NCI-H510A treated with DMSO at 0.1 percent for 48 hours (cell line): Measurements from ENCODE around the gene MEGF6.

Experiments used
- DNase-seq: peaks from one replicate; lab custom pipeline; 2025; lab: John Stamatoyannopoulos, UW

MEGF6 gene

DNA sequence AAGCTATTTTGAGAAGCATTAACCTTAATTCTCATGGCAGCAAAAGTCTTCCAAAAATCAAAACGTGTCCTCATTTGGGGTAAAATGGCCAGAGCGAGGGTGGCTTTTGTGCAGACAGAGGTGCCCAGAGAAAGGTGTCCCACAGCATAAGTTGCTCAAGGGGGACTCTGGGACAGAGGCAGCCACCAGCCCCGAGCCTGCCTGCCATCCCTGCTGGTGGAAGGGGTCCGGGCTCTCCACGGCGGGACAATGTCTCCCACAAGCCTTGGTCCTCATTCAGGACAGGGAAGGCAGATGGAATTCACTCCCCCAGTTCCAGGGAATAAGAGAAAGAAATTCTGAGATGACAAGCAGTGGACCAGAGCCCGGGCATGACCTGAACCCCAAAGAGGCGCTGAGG is 169.4 kb downstream of the MEGF6 start:
- DNase-seq: no peak

DNA sequence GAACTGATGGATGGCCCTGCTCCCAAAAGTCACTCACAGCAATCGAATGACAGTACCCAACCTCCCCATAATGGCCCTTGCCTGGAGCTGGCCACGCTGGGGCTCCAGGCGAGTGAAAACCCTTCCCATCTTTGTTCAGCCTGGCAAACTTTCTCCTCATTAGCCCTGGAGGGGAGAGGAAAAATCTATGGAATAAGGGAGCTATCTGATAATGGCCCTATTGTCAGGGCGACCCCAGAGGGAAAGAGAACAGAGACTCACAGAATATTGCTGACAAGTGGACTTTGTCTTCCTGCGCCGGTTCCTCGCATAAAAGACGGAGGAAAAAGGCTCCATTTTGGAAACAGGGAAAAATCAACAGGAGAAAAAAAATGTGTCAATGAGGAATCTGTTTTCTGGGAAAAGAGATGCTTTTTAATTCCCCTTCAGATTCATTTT is 169.9 kb downstream of the MEGF6 start:
- DNase-seq: no peak

- no peak for DNase-seq
Measured at GRCh38 chr1:3440711-3441409, 170.4 kb downstream of the MEGF6 start.

GRCh38 chr1:3440300-3440681 is 171.0 kb downstream of the MEGF6 start:
- DNase-seq: no peak
